ENCODE measurements around the gene HCRTR1. TPM values are rescaled to one million over a fixed set of nuclear protein-coding genes. Genes with fewer than 3 reads are reported as not detected.

HCRTR1 gene
- total and polyA plus RNA-seq, 2 donors (not counting 3 experiments of a cell fraction or from before 2014, with no cell fraction given): 0.93 to 1.5 TPM

GRCh38 chr1:31671147-31671546 lies 53.7 kb downstream of the HCRTR1 start:
- intact Hi-C loops (cut with micrococcal nuclease): loop anchor here (2.0 kb wide), 1 partner anchor 16 kb away; no protein-coding TSS in a partner anchor
- no peaks in the 10 kb centered on the region for H3K36me3 ChIP-seq (ENCODE audit: control insufficient read depth in 2 of 2, extremely low read depth in 1 of 2, insufficient read depth in 2 of 2, low read length in 2 of 2)
- POLR2A ChIA-PET: no interaction called here

More at GRCh38 chr1:31671147-31671546, 53.7 kb downstream of the HCRTR1 start:
- Histone ChIP-seq H3K4me2 (ENCODE audit: insufficient read depth, low read length) (no peak overlapping the region), H3K27ac (ENCODE audit: insufficient read depth, low read depth, low read length) (no peak overlapping the region), H3K9ac (replicated peaks; ENCODE audit: extremely low read depth, insufficient read depth, low read length) (no peak overlapping the region), H3K9me1 (replicated peaks; ENCODE audit: control insufficient read depth, extremely low read depth, insufficient read depth, low read length) (no peaks in the 10 kb centered on the region), H4K20me1 (replicated peaks; ENCODE audit: control insufficient read depth, extremely low read depth, insufficient read depth, low read length) (no peaks in the 10 kb centered on the region), H3K4me1 (ENCODE audit: control insufficient read depth, extremely low read depth, insufficient read depth, low read length) (peaks cover 13% of the 10 kb centered on the region), H3K9me3 (replicated peaks; ENCODE audit: control insufficient read depth, insufficient read depth, low read length) (no peaks in the 10 kb centered on the region), H3K27me3 (ENCODE audit: control insufficient read depth in 2 of 2, insufficient read depth in 2 of 2, low read length in 2 of 2) (no peaks in the 10 kb centered on the region), H2AFZ (ENCODE audit: low read depth, low read length) (no peak overlapping the region), H3K4me3 (replicated peaks in 1 of 3; ENCODE audit: insufficient read depth in 1 of 3, low read depth in 1 of 3, low read length in 3 of 3) (no peak overlapping the region), H3K79me2 (ENCODE audit: control insufficient read depth, insufficient read depth, low read length) (no peaks in the 10 kb centered on the region)
- BruUV-seq (replicated peaks): no TSS peak
- DNase-seq (ENCODE audit: low read depth, low spot score) (no peak), FAIRE-seq (no peak)
- dilution Hi-C loops (cut with MboI; ENCODE audit: extremely low pct_ligation_motif_present, low sequenced_read_pairs): no loop called here
- TF ChIP-seq FOS (IDR thresholded peaks at IDR 0.05; ENCODE audit: borderline replicate concordance, insufficient read depth, low read length) (no peak), CTCF (IDR thresholded peaks at IDR 0.05; ENCODE audit: extremely low read depth in 1 of 2, insufficient read depth in 1 of 2, low read depth in 1 of 2, low read length in 2 of 2) (no peak), JUN (IDR thresholded peaks at IDR 0.05; ENCODE audit: borderline replicate concordance, insufficient read depth, insufficient read length, low read depth) (no peak), POLR2AphosphoS5 (IDR thresholded peaks at IDR 0.05; ENCODE audit: insufficient read depth, low read depth, low read length) (no peak), MYC (IDR thresholded peaks at IDR 0.05; ENCODE audit: low read depth, low read length) (no peak), GATA2 (IDR thresholded peaks at IDR 0.05; ENCODE audit: insufficient read depth, insufficient read length, low read depth, low read length) (no peak), EZH2 (IDR thresholded peaks at IDR 0.05; ENCODE audit: borderline replicate concordance, low read depth, low read length, severe bottlenecking) (no peak), POLR2A (IDR thresholded peaks at IDR 0.05; ENCODE audit: low read depth, low read length) (no peak), MAX (IDR thresholded peaks at IDR 0.05; ENCODE audit: insufficient read depth, insufficient read length) (no peak)
- CTCF ChIA-PET: interaction anchor here (1.2 to 10.6 kb wide), 5 partner anchors 9 to 74 kb away, joined by 4 to 180 read pairs (median 10); no protein-coding TSS in a partner anchor

Data from endothelial cell of umbilical vein (primary cell).